ENCODE results near the gene RBM6.

DNA sequence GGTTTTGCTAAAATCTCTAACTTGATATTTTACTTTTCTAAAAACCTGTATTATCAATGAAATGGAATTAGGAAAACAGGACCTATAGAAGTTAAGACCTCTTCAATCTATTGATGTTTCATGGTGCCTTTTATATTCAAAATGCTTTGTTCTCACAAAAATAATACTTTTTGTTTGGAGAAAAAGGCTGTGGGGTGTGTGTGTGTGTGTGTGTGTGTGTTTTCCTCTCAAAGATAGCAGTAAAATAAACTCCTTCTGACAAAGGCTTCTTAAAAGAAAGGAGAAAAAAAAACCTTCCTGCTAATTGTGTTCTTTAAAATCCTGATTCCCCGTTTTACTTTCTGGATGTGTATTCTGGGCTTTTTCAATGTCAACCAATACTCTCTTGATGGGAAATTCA lies 54.5 kb downstream of the RBM6 start:
- TF ChIP-seq, protein P1, sequence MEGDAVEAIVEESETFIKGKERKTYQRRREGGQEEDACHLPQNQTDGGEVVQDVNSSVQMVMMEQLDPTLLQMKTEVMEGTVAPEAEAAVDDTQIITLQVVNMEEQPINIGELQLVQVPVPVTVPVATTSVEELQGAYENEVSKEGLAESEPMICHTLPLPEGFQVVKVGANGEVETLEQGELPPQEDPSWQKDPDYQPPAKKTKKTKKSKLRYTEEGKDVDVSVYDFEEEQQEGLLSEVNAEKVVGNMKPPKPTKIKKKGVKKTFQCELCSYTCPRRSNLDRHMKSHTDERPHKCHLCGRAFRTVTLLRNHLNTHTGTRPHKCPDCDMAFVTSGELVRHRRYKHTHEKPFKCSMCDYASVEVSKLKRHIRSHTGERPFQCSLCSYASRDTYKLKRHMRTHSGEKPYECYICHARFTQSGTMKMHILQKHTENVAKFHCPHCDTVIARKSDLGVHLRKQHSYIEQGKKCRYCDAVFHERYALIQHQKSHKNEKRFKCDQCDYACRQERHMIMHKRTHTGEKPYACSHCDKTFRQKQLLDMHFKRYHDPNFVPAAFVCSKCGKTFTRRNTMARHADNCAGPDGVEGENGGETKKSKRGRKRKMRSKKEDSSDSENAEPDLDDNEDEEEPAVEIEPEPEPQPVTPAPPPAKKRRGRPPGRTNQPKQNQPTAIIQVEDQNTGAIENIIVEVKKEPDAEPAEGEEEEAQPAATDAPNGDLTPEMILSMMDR (IDR thresholded peaks at IDR 0.05), result no peak
- no peak for TF ChIP-seq POLR2A (IDR thresholded peaks at IDR 0.05)

All from heart left ventricle (tissue), 13 donors.